Activated CD4-positive, alpha-beta T cell treated with anti-CD3 and anti-CD28 coated beads for 36 hours (primary cell): ENCODE results near the gene TEKT5. TPM values are rescaled to one million over a fixed set of nuclear protein-coding genes. Genes with fewer than 3 reads are reported as not detected.
"Not testable (repeated sequence)": the region's sequence is repeated elsewhere in the genome, so short reads cannot be mapped to it uniquely, and the experiment has no call there.

ENCODE experiments used
- ATAC-seq: fragments of 200-7000 bp; cut with Tn5 transposase; one replicate; pipeline ENCODE4 v1.10.0; 2021; ENCODE audit warnings: mild to moderate bottlenecking, moderate library complexity
- CTCF ChIA-PET: fragments of 350-600 bp; sonication (Branson Sonifier 250); formaldehyde crosslinking; loops from one replicate; lab custom pipeline; 2021; ENCODE audit warnings: antibody characterized with exemption; lab: Charles Lee
- POLR2A ChIA-PET: fragments of 350-600 bp; sonication (Branson Sonifier 250); formaldehyde crosslinking; loops from one replicate; lab custom pipeline; 2021; ENCODE audit warnings: antibody characterized with exemption, inconsistent platforms; lab: Charles Lee
- DNase-seq: peaks from one replicate; pipeline ENCODE4 v3.0.0-alpha.2; 2020
- H3K27ac Mint-ChIP-seq: one replicate; pipeline ENCODE4 v1.8.0; 2021; ENCODE audit warnings: mixed read lengths
- H3K27me3 Mint-ChIP-seq: one replicate; pipeline ENCODE4 v1.8.0; 2021; ENCODE audit warnings: mixed read lengths
- H3K36me3 Mint-ChIP-seq: one replicate; pipeline ENCODE4 v1.8.0; 2021; ENCODE audit warnings: low read depth, mixed read lengths
- H3K4me1 Mint-ChIP-seq: one replicate; pipeline ENCODE4 v1.8.0; 2021; ENCODE audit warnings: mixed read lengths
- H3K4me3 Mint-ChIP-seq: one replicate; pipeline ENCODE4 v1.8.0; 2021; ENCODE audit warnings: mild to moderate bottlenecking, moderate library complexity, mixed read lengths
- H3K9me3 Mint-ChIP-seq: one replicate; pipeline ENCODE4 v1.8.0; 2021; ENCODE audit warnings: low read depth, mixed read lengths
- intact Hi-C, 2 experiments: fragments of 100-400 bp; cut with DNase I in 1 of 2; cut with micrococcal nuclease in 1 of 2; formaldehyde crosslinking; loops; one replicate each; pipeline versions ENCODE4 v1.14.2 to v1.15.1; 2022 to 2024; cut with DNase I, micrococcal nuclease
- total RNA-seq, 2 experiments: library from RNA; stranded (reverse); gene quantifications; one replicate each; pipeline ENCODE4 v1.2.3, GENCODE V29; 2021

The TEKT5 gene
- total RNA-seq, result under 1 TPM in 1 of 2 experiments, not detected in 1; 0.27 TPM

DNA sequence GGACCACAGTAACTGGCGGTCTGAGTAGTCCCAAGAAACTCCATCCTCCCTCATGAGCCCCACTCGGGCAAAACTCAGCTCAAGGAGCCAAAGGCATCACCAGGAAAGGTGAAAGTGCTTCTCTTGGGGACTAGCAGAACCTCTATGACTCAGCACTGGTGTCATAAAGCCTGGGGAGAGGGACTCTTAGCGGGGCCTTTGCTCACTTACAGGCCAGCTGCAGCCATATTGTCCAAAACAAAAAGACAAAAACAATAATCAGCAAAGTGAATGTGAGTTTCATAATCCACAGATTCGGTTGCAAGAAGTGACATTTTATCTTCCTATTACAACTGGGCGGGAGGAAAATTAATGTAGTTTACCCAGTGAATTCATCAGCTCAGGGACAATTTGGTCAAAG is at the start of gene TEKT5:
TSS of gene TEKT5 (minus strand) at position 101 of the 400 bp plus-strand sequence. CDS start at position 44, 57 bp downstream.
- H3K27me3 Mint-ChIP-seq, result peaks cover 14% of the 10 kb centered on the region
- no peaks in the 10 kb centered on the region for H3K4me1 Mint-ChIP-seq
- CTCF ChIA-PET, result interaction anchor here (0.6 to 0.7 kb wide), 2 partner anchors 43 to 1158 kb away, joined by 3 read pairs; no protein-coding TSS in a partner anchor
- H3K4me3 Mint-ChIP-seq, result no peak within 1 kb of the TSS
- H3K9me3 Mint-ChIP-seq, result no peaks in the 10 kb centered on the region
- intact Hi-C loops, result no loop called here
- H3K27ac Mint-ChIP-seq, result no peak within 1 kb of the TSS
- no peaks in the 10 kb centered on the region for H3K36me3 Mint-ChIP-seq
- POLR2A ChIA-PET, result interaction anchor here (0.6 kb wide), 1 partner anchor 307 kb away, joined by 3 read pairs; no protein-coding TSS in a partner anchor
- no peak for ATAC-seq
- DNase-seq, result no peak

DNA sequence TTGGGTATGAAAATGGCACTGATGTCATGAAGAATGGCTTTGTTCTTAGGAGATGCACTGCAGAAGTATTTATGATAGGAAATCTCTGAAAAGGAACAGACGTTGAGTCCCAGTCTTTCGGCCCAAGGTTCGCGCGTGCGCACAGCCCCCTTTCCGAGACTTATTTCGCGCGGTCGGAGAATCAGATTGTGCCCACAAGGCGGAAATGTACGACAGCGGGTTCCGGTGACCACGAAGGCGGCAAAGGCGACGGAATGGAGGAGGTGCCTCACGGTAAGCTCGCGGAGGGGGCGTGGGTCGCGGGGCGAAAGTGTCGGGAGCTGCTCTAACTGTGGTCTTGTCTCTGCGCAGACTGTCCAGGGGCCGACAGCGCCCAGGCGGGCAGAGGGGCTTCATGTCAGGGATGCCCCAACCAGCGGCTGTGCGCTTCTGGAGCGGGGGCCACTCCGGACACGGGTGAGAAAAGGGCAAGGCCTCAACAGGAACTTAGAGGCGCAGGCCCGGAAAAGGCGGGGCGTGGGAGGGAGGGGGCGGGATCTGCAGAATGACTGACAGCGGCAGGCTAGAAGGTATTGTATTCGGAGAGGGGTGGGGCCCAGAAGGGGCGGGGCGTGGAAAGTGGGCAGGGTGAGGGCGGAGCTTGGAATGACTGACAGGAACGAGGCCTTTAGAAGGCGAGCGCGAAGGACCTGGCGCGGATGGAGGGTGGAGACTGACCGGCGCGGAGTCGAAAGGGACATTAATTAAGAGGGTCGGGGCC is 49.1 kb upstream of the TEKT5 start, which contains the start of gene NUBP1:
TSS of gene NUBP1 (plus strand) at position 233 of the 760 bp plus-strand sequence. CDS start at position 255, 22 bp downstream.
- intact Hi-C loops, result loop anchor here (1.0 to 5.0 kb wide), 12 partner anchors 175 to 1946 kb away; partner anchors contain the start of genes DEXI (in 2 of the 2), ATF7IP2 (in 1 of the 2), CLEC16A (in 1 of the 2) and HAPSTR1 (in 1 of the 2)
- DNase-seq (peak; percentile 100), ATAC-seq (peak; percentile 95)
- ChIA-PET POLR2A (interaction anchor here (0.7 to 1.4 kb wide), 3 partner anchors 172 to 199 kb away, joined by 4 to 5 read pairs (median 4); partner anchors contain the start of gene DEXI), CTCF (interaction anchor here (0.6 to 1.4 kb wide), 9 partner anchors 11 to 1604 kb away, joined by 3 to 5 read pairs (median 3); partner anchors contain the start of genes CIITA and TXNDC11)
- Mint-ChIP-seq H3K4me3 (peak within 1 kb of the TSS; percentile 75), H3K27me3 (no peaks in the 10 kb centered on the region), H3K4me1 (peaks cover 30% of the 10 kb centered on the region), H3K27ac (peak within 1 kb of the TSS; percentile 98), H3K36me3 (peaks cover 14% of the 10 kb centered on the region), H3K9me3 (no peaks in the 10 kb centered on the region)

DNA sequence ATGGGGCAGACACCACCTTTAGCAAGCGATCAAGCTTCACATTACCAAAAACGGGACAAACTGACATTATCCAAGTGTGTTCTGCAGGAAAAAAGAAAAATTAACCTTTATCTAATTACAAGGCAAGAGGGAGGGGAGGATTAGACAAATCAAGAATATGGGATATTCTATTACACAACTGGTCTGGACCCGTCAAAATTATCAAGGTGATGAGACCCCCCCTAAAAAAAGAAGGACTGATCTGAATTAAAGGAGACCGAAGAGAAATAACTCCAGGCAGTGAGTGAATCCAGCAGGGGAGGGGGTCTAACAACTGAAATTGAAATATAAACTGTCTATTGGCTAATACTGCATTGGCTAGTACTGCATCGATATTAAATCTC is 48.5 kb upstream of the TEKT5 start:
- H3K9me3 Mint-ChIP-seq, result no peaks in the 10 kb centered on the region
- ATAC-seq (no peak), DNase-seq (no peak)
- peak overlapping the region; percentile 98 for H3K27ac Mint-ChIP-seq
- H3K36me3 Mint-ChIP-seq, result peaks cover 10% of the 10 kb centered on the region
- H3K4me3 Mint-ChIP-seq, result peak overlapping the region; percentile 75
- intact Hi-C loops, result loop anchor here (1.0 to 5.0 kb wide), 6 partner anchors 199 to 1946 kb away; partner anchors contain the start of genes CLEC16A (in 1 of the 2), DEXI (in 1 of the 2), PMM2 (in 1 of the 2) and SNX29 (in 1 of the 2)
- CTCF ChIA-PET, result interaction anchor here (0.6 kb wide), 1 partner anchor 69 kb away, joined by 3 read pairs; no protein-coding TSS in a partner anchor
- H3K4me1 Mint-ChIP-seq, result peaks cover 34% of the 10 kb centered on the region
- no peaks in the 10 kb centered on the region for H3K27me3 Mint-ChIP-seq
- POLR2A ChIA-PET, result no interaction called here

DNA sequence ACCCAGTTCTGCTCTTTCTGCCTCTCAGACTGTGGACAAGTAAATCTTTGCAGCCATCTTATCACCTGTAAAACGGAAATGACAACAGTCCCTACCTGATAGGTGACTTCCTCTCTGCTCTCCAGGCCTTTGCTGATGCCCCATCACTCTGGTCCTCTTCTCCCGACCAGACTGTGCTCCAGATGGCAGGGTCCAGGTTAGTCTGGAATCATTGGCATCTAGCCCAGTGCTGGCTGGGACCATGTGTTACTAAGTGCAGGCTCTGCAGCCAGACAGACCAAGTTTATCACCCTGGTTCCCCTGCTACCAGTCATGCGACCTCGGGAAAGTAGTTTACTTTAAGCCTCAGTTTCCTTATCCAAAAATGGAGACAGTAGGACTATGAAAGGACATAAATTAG is 47.1 kb upstream of the TEKT5 start:
- Mint-ChIP-seq H3K27ac (no peak overlapping the region), H3K36me3 (peaks cover 6% of the 10 kb centered on the region), H3K27me3 (no peaks in the 10 kb centered on the region), H3K9me3 (no peaks in the 10 kb centered on the region), H3K4me3 (no peak overlapping the region), H3K4me1 (peaks cover 47% of the 10 kb centered on the region)
- no peak for DNase-seq
- ChIA-PET POLR2A (no interaction called here), CTCF (interaction anchor here (0.6 kb wide), 1 partner anchor 273 kb away, joined by 3 read pairs; no protein-coding TSS in a partner anchor)
- no peak for ATAC-seq
- intact Hi-C loops, result loop anchor here (5.0 kb wide), 5 partner anchors 200 to 1945 kb away; partner anchors contain the start of genes CLEC16A (in 1 of the 2), DEXI (in 1 of the 2), PMM2 (in 1 of the 2) and TMEM186 (in 1 of the 2)

DNA sequence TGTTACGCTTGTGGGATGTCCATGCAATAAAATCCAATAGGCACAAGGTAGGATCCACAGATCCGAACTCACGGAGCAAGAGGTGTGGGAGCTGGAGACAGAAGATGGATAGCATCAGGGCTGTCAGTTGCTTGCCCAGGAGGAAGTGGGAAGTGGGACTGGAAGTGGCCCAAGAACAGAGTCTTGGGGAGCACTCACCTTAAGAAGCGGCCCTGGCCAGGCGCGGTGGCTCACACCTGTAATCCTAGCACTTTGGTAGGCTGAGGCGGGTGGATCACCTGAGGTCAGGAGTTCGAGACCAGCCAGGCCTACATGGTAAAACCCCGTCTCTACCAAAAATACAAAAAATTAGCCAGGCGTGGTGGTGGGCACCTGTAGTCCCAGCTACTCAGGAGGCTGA is 46.5 kb upstream of the TEKT5 start:
- intact Hi-C loops, result loop anchor here (5.0 kb wide), 5 partner anchors 201 to 1944 kb away; partner anchors contain the start of genes CLEC16A (in 1 of the 2), DEXI (in 1 of the 2), PMM2 (in 1 of the 2) and TMEM186 (in 1 of the 2)
- H3K4me1 Mint-ChIP-seq, result peaks cover 47% of the 10 kb centered on the region
- POLR2A ChIA-PET, result not testable (repeated sequence)

DNA sequence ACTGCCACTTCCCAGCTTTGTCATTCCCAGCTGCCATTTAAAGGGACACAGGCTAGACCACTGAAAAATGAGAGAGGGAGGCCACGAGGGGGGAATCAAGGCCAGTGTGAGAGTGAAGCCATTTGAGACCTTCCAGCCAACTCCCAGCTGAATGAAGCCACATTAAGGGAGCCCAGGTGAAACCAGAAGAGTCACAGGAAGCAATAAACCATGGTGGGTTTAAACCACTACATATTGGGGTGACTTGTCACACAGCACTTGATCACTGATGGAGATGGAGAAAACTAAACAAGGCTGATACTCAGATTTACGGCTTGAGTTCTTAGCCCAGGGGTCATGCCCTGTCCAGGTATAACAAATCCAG is 46.1 kb upstream of the TEKT5 start:
- intact Hi-C loops, result loop anchor here (5.0 kb wide), 5 partner anchors 201 to 1944 kb away; partner anchors contain the start of genes CLEC16A (in 1 of the 2), DEXI (in 1 of the 2), PMM2 (in 1 of the 2) and TMEM186 (in 1 of the 2)
- Mint-ChIP-seq H3K36me3 (peaks cover 4% of the 10 kb centered on the region), H3K27ac (no peak overlapping the region), H3K9me3 (no peaks in the 10 kb centered on the region), H3K4me1 (peaks cover 45% of the 10 kb centered on the region), H3K4me3 (no peak overlapping the region), H3K27me3 (no peaks in the 10 kb centered on the region)
- DNase-seq, result no peak
- ATAC-seq, result no peak
- ChIA-PET CTCF (no interaction called here), POLR2A (no interaction called here)

More for the DNA sequence above, 46.5 kb upstream of the TEKT5 start:
- H3K9me3 Mint-ChIP-seq, ATAC-seq, H3K36me3 Mint-ChIP-seq, H3K4me3 Mint-ChIP-seq, H3K27ac Mint-ChIP-seq, CTCF ChIA-PET, DNase-seq, H3K27me3 Mint-ChIP-seq: not testable (repeated sequence)

DNA sequence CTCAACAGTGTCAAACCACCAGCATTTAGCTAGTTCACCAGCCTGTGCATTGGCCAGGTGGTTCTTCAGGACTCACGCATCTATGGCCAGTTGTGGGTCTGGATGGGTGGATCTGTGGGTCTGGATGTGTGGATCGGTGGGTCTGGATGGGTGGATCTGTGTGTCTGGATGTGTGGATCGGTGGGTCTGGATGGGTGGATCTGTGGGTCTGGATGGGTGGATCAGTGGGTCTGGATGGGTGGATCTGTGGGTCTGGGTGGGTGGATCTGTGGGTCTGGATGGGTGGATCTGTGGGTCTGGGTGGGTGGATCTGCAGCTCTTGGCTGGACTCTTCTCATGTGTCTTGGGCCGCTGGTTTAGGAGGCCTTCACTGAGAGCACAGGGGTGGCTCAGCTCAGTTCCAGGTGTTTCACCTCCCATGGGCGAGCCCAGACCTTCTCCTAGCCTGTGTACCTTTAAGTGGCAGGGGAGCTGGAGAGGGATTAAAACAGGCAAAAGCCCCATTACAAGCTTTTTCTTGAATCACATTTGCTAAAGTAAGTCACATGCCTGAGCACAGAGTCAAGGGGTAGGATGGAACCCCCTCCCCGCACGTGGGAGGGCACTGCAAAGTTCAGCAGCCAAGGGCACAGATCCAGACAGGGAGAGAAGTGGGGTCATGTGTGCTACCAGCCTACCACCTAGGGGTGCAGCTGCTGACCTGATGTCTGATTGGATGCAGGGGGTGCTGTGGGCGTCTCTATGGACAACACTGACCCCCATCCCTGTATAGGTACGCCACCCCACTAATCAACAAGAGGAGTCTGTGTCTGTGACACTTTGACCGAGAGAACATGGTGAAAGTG is 45.5 kb upstream of the TEKT5 start:
- POLR2A ChIA-PET, result no interaction called here
- H3K4me3 Mint-ChIP-seq, result no peak overlapping the region
- intact Hi-C loops, result loop anchor here (2.0 to 10.0 kb wide), 7 partner anchors 131 to 1943 kb away; partner anchors contain the start of genes CLEC16A (in 1 of the 2), DEXI (in 1 of the 2), PMM2 (in 1 of the 2) and TMEM186 (in 1 of the 2)

DNA sequence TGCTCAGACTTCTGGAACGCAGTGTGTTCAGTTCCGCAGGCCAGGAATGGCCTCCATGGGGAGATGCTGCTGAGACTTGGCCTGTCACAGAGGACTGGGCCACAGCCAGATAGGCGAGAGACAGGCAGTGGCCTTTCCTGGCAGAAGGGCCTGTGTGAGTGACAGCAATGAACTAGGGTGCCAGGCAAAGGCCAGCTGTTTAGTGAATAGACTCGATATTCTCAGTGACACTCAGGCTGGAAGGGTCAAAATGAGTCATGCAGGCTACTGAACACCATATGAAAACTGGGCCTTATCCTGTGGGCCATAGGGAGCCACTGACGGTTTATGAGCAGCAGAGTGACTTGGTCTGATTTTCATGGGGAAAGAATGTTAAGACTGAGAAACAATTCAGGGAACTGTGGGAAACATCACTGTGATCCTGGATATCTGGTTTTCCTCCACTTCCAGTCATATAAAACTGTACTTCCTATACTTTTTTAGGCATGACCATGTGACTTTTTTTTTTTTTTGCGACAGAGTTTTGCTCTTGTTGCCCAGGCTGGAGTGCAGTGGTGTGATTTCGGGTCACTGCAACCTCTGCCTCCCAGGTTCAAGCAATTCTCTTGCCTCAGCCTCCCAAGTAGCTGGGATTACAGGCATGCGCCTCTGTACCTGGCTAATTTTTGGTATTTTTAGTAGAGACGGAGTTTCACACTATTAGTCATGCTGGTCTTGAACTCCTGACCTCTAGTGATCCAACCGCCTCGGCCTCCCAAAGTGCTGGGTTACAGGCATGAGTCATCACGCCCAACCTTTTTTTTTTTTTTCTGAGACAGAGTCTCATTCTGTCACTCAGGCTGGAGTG is 43.7 kb upstream of the TEKT5 start:
- ChIA-PET CTCF (interaction anchor here (0.6 to 6.3 kb wide), 7 partner anchors 14 to 570 kb away, joined by 3 to 71 read pairs (median 3); no protein-coding TSS in a partner anchor), POLR2A (interaction anchor here (0.6 kb wide), 1 partner anchor 199 kb away, joined by 3 read pairs; no protein-coding TSS in a partner anchor)
- no peaks in the 10 kb centered on the region for H3K27me3 Mint-ChIP-seq
- H3K9me3 Mint-ChIP-seq, result no peaks in the 10 kb centered on the region
- peak; percentile 64 for ATAC-seq
- no peaks in the 10 kb centered on the region for H3K36me3 Mint-ChIP-seq
- H3K4me1 Mint-ChIP-seq, result peaks cover 34% of the 10 kb centered on the region
- peak; percentile 79 for DNase-seq
- intact Hi-C loops, result loop anchor here (1.0 to 10.0 kb wide), 3 partner anchors 132 to 424 kb away; no protein-coding TSS in a partner anchor
- H3K27ac Mint-ChIP-seq, result no peak overlapping the region
- H3K4me3 Mint-ChIP-seq, result no peak overlapping the region

More for the DNA sequence above, 45.5 kb upstream of the TEKT5 start:
- ATAC-seq (no peak), DNase-seq (no peak)
- no peaks in the 10 kb centered on the region for H3K9me3 Mint-ChIP-seq
- H3K27ac Mint-ChIP-seq, result no peak overlapping the region
- peaks cover 40% of the 10 kb centered on the region for H3K4me1 Mint-ChIP-seq
- H3K36me3 Mint-ChIP-seq, result no peaks in the 10 kb centered on the region
- no peaks in the 10 kb centered on the region for H3K27me3 Mint-ChIP-seq
- CTCF ChIA-PET, result interaction anchor here (6.3 kb wide), 1 partner anchor 227 kb away, joined by 71 read pairs; no protein-coding TSS in a partner anchor

DNA sequence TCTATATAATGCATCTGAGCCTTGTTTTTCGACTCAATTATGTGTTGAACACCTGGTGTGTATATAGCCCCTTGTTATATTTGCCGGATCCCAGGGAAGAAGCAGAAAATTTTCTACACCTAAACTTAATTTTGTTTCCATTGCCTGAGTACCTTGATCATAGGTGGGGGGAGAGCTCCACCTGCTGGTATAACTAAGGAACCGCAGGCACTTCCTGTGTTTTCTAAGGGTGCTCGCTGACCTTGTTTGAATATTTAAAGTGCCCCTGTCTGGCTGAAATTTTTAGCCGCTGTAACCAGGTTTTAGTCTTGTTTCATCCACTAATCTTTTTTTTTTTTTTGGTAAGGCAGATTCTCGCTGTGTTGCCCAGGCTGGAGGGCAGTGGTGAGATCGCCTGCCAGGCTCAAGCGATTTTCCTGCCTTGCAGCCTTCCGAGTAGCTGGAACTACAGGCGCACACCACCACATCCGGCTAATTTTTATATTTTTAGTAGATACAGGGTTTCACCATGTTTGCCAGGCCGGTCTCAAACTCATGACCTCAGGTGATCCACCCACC is 42.4 kb upstream of the TEKT5 start:
- Mint-ChIP-seq H3K27me3 (no peaks in the 10 kb centered on the region), H3K36me3 (no peaks in the 10 kb centered on the region), H3K4me1 (peaks cover 29% of the 10 kb centered on the region), H3K4me3 (peak overlapping the region; percentile 36), H3K9me3 (peaks cover 3% of the 10 kb centered on the region), H3K27ac (no peak overlapping the region)
- CTCF ChIA-PET, result interaction anchor here (0.6 to 6.3 kb wide), 19 partner anchors 13 to 1695 kb away, joined by 3 to 71 read pairs (median 4); partner anchors contain the start of gene TEKT5
- peak; percentile 77 for DNase-seq
- POLR2A ChIA-PET, result no interaction called here
- intact Hi-C loops, result loop anchor here (1.0 to 10.0 kb wide), 8 partner anchors 20 to 481 kb away; no protein-coding TSS in a partner anchor
- peak; percentile 46 for ATAC-seq
